Smooth muscle cell (in vitro differentiated cells): Measurements from ENCODE around the gene CLDN15. TPM values are rescaled to one million over a fixed set of nuclear protein-coding genes. Genes with fewer than 3 reads are reported as not detected.

ENCODE experiments used
- DNase-seq: peaks from one replicate; lab custom pipeline; 2025; ENCODE audit not compliant: unreplicated experiment; lab: John Stamatoyannopoulos, UW
- H2AFZ ChIP-seq: fragments of 200-600 bp; sonication (generic); 2 replicates; pipeline ENCODE4 v1.6.0; 2016; ENCODE audit warnings: antibody characterized with exemption, low read depth, mild to moderate bottlenecking
- H3F3A ChIP-seq: fragments of 200-600 bp; sonication (generic); 2 replicates; pipeline ENCODE4 v1.6.0; 2017; ENCODE audit warnings: antibody characterized with exemption, low read depth
- H3K27ac ChIP-seq: fragments of 200-600 bp; sonication (generic); 2 replicates; pipeline ENCODE4 v1.5.1; 2016; ENCODE audit warnings: low read depth, mild to moderate bottlenecking
- H3K27me3 ChIP-seq: fragments of 200-600 bp; sonication (generic); 2 replicates; pipeline ENCODE4 v1.6.1; 2016; ENCODE audit warnings: low read depth, mild to moderate bottlenecking
- H3K36me3 ChIP-seq: fragments of 200-600 bp; sonication (generic); 2 replicates; pipeline ENCODE4 v1.5.1; 2016; ENCODE audit warnings: low read depth
- H3K4me1 ChIP-seq: fragments of 200-600 bp; sonication (generic); 2 replicates; pipeline ENCODE4 v1.5.1; 2016; ENCODE audit warnings: low read depth
- H3K4me2 ChIP-seq: fragments of 200-600 bp; sonication (generic); 2 replicates; pipeline ENCODE4 v1.6.0; 2016; ENCODE audit warnings: mild to moderate bottlenecking
- H3K4me3 ChIP-seq: fragments of 200-600 bp; sonication (generic); 2 replicates; pipeline ENCODE4 v1.5.1; 2016; ENCODE audit warnings: mild to moderate bottlenecking
- H3K79me2 ChIP-seq: fragments of 200-600 bp; sonication (generic); 2 replicates; pipeline ENCODE4 v1.6.0; 2016; ENCODE audit warnings: low read depth, mild to moderate bottlenecking
- H3K9ac ChIP-seq: fragments of 200-600 bp; sonication (generic); 2 replicates; pipeline ENCODE4 v1.6.0; 2016; ENCODE audit warnings: low read depth
- H3K9me3 ChIP-seq: fragments of 200-600 bp; sonication (generic); replicated peaks from 2 replicates; pipeline ENCODE4 v1.5.1; 2016; ENCODE audit warnings: low read depth
- H4K20me1 ChIP-seq: fragments of 200-600 bp; sonication (generic); 2 replicates; pipeline ENCODE4 v1.6.0; 2016; ENCODE audit warnings: low read depth
- CTCF ChIP-seq: fragments of 200-600 bp; sonication (generic); IDR thresholded peaks from 2 replicates; pipeline ENCODE4 v1.5.1; 2017; ENCODE audit warnings: borderline replicate concordance, mild to moderate bottlenecking, antibody characterized with exemption; ENCODE audit not compliant: insufficient read depth, poor library complexity, severe bottlenecking
- WGBS: methylation state at CpG from one replicate; pipeline ENCODE4 v1.1.7; 2016; ENCODE audit warnings: low lambda C conversion rate; 5-methylcytosine and 5-hydroxymethylcytosine counted together
- polyA plus RNA-seq: library from polyadenylated mRNA; unstranded; fragments of >200 nt; fragmentation: Nextera tagmentation; extraction: Ambion mirVana; gene quantifications from 2 replicates; pipeline ENCODE4 v1.2.1, GENCODE V29; 2016
- total RNA-seq: library from RNA; depleted of rRNA; stranded (reverse); fragments of >200 nt; gene quantifications from 2 replicates; pipeline ENCODE4 v1.2.3, GENCODE V29; 2014

Gene CLDN15
- total and polyA plus RNA-seq, 2 experiments from 2014 or later: 3.0 to 4.0 TPM

GRCh38 chr7:101216001-101216859, 21.4 kb downstream of the CLDN15 start:
- Histone ChIP-seq H3F3A (no peaks in the 10 kb centered on the region), H3K27me3 (no peaks in the 10 kb centered on the region), H3K4me3 (peak overlapping the region; percentile 74), H3K36me3 (no peaks in the 10 kb centered on the region), H3K79me2 (peaks cover 51% of the 10 kb centered on the region), H4K20me1 (peaks cover 17% of the 10 kb centered on the region), H3K9me3 (no peaks in the 10 kb centered on the region), H3K27ac (peak overlapping the region; percentile 98), H2AFZ (peak overlapping the region; percentile 75), H3K9ac (peak overlapping the region; percentile 94), H3K4me1 (peaks cover 10% of the 10 kb centered on the region), H3K4me2 (peak overlapping the region; percentile 98)
- 65% methylated on average over 31 of the region's 31 CpGs for WGBS
- DNase-seq: no peak
- no peak for TF ChIP-seq CTCF

- no peak for TF ChIP-seq CTCF
Measured at GRCh38 chr7:101212014-101212413, 25.6 kb downstream of the CLDN15 start.

GRCh38 chr7:101211501-101211900, 26.1 kb downstream of the CLDN15 start:
- Histone ChIP-seq H3K9ac (no peak overlapping the region), H3K9me3 (no peaks in the 10 kb centered on the region), H3K79me2 (peaks cover 9% of the 10 kb centered on the region), H3K27me3 (no peaks in the 10 kb centered on the region), H3K4me2 (no peak overlapping the region), H3K4me1 (peaks cover 6% of the 10 kb centered on the region), H4K20me1 (no peaks in the 10 kb centered on the region), H3K4me3 (no peak overlapping the region), H2AFZ (no peak overlapping the region), H3F3A (no peaks in the 10 kb centered on the region), H3K36me3 (no peaks in the 10 kb centered on the region), H3K27ac (no peak overlapping the region)
- no peak for TF ChIP-seq CTCF
- DNase-seq: no peak
- WGBS: 98% methylated on average over 23 of the region's 24 CpGs

More at GRCh38 chr7:101212014-101212413, 25.6 kb downstream of the CLDN15 start:
- 97% methylated on average over 8 of the region's 8 CpGs for WGBS
- H3K9ac ChIP-seq: no peak overlapping the region
- no peak overlapping the region for H3K4me2 ChIP-seq
- no peak overlapping the region for H2AFZ ChIP-seq
- DNase-seq: no peak
- H4K20me1 ChIP-seq: no peaks in the 10 kb centered on the region
- H3K4me3 ChIP-seq: no peak overlapping the region
- H3K79me2 ChIP-seq: peaks cover 14% of the 10 kb centered on the region
- H3K36me3 ChIP-seq: no peaks in the 10 kb centered on the region
- H3K9me3 ChIP-seq: no peaks in the 10 kb centered on the region
- H3K4me1 ChIP-seq: peaks cover 10% of the 10 kb centered on the region
- H3K27ac ChIP-seq: no peak overlapping the region
- H3K27me3 ChIP-seq: no peaks in the 10 kb centered on the region
- H3F3A ChIP-seq: no peaks in the 10 kb centered on the region
